A673 (cell line): Measurements from ENCODE around the gene AMACR. TPM values are rescaled to one million over a fixed set of nuclear protein-coding genes. Genes with fewer than 3 reads are reported as not detected.

Source experiments
- BruUV-seq: library from RNA; stranded (reverse); fragments of 400-500 nt; replicated peaks from 2 replicates; lab custom pipeline; 2021; lab: Mats Ljungman, UMichigan
- CTCF ChIA-PET: fragments of 300-600 bp; sonication (Branson Sonifier 250); formaldehyde crosslinking; loops from one replicate; lab custom pipeline; 2022; ENCODE audit warnings: antibody characterized with exemption; lab: Charles Lee
- POLR2A ChIA-PET: fragments of 300-600 bp; sonication (Branson Sonifier 250); formaldehyde crosslinking; loops from one replicate; lab custom pipeline; 2022; ENCODE audit warnings: antibody characterized with exemption; ENCODE audit not compliant: low non-redundant PET; lab: Charles Lee
- DNase-seq: peaks from one replicate; pipeline ENCODE4 v3.0.0-alpha.2; 2015; ENCODE audit warnings: low spot score
- H3K27ac ChIP-seq: fragments of 200-600 bp; sonication (generic); 2 replicates; pipeline ENCODE4 v1.5.1; 2016; ENCODE audit warnings: mixed run types, low read depth, mild to moderate bottlenecking, mixed read lengths, antibody characterized with exemption, low read length; ENCODE audit not compliant: poor library complexity, severe bottlenecking
- H3K27me3 ChIP-seq: fragments of 200-600 bp; sonication (generic); replicated peaks from 2 replicates; pipeline ENCODE4 v1.6.1; 2017; ENCODE audit warnings: mixed run types, low read depth, mild to moderate bottlenecking, mixed read lengths, antibody characterized with exemption, low read length; ENCODE audit not compliant: insufficient read depth, poor library complexity
- H3K36me3 ChIP-seq: fragments of 200-600 bp; sonication (generic); 2 replicates; pipeline ENCODE4 v1.6.1; 2016; ENCODE audit warnings: mixed run types, mild to moderate bottlenecking, mixed read lengths, antibody characterized with exemption, low read length; ENCODE audit not compliant: insufficient read depth, poor library complexity, severe bottlenecking
- H3K4me1 ChIP-seq: fragments of 200-600 bp; sonication (generic); 2 replicates; pipeline ENCODE4 v1.6.1; 2017; ENCODE audit warnings: mixed run types, mild to moderate bottlenecking, mixed read lengths, antibody characterized with exemption, low read length; ENCODE audit not compliant: insufficient read depth, poor library complexity, severe bottlenecking
- H3K4me3 ChIP-seq: fragments of 200-600 bp; sonication (generic); 2 replicates; pipeline ENCODE4 v1.5.1; 2016; ENCODE audit warnings: low read depth, mixed run types, mild to moderate bottlenecking, mixed read lengths, low read length; ENCODE audit not compliant: poor library complexity, severe bottlenecking
- H3K9me3 ChIP-seq: fragments of 200-600 bp; sonication (generic); 2 replicates; pipeline ENCODE4 v1.6.1; 2016; ENCODE audit warnings: mixed run types, low read depth, mild to moderate bottlenecking, mixed read lengths, antibody characterized with exemption, low read length; ENCODE audit not compliant: poor library complexity, severe bottlenecking
- EZH2 ChIP-seq: fragments of 200-600 bp; sonication (generic); IDR thresholded peaks from 2 replicates; pipeline ENCODE4 v1.6.1; 2017; ENCODE audit warnings: borderline replicate concordance, low read depth, mild to moderate bottlenecking, mixed read lengths, antibody characterized with exemption, low read length; ENCODE audit not compliant: poor library complexity, severe bottlenecking
- intact Hi-C: fragments of 100-400 bp; cut with micrococcal nuclease; formaldehyde crosslinking; loops from one replicate; pipeline ENCODE4 v1.10.0; 2022; ENCODE audit not compliant: unreplicated experiment
- total RNA-seq: library from RNA; stranded (reverse); gene quantifications from 2 replicates; pipeline ENCODE4 v1.2.3, GENCODE V29; 2021
- TF ChIP-seq, protein P1 (sequence below): fragments of 300-800, 200-600 bp; sonication (generic); conservative IDR thresholded peaks from 2 replicates; pipeline ENCODE4 v1.5.1; 2017; ENCODE audit warnings: low read depth, mild to moderate bottlenecking, antibody characterized with exemption, low read length, moderate library complexity, mixed read lengths

AMACR gene
- total RNA-seq, 1 experiment from 2014 or later = 13.9 TPM

DNA sequence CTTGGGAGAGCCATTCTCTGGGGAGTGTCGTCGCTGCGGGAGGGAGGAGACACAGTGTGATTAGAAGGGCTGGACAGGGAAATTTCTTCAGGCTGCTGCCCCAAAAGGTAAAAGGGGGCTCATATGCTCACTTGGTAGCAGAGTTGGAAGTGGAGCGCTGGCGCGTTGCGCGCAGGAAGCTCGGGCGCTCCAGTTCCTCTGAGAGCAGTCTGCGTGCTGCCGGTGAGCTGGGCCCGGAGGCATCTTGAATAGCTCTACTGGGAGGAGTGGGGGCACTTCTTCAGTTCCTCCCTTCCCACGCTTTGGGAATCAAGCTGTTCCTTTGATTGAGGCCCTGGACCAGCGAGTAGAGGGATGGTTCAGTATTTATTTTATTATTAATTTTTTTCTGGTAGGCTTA lies 69.0 kb downstream of the AMACR start:
- BruUV-seq = no TSS peak
- Histone ChIP-seq H3K27me3 (peaks cover 81% of the 10 kb centered on the region), H3K4me3 (no peak overlapping the region), H3K27ac (no peak overlapping the region), H3K9me3 (no peaks in the 10 kb centered on the region), H3K4me1 (no peaks in the 10 kb centered on the region), H3K36me3 (no peaks in the 10 kb centered on the region)
- CTCF ChIA-PET = interaction anchor here (0.6 kb wide), 1 partner anchor 354 kb away, joined by 3 read pairs; no protein-coding TSS in a partner anchor
- no peak for TF ChIP-seq EZH2
- TF ChIP-seq, protein P1, sequence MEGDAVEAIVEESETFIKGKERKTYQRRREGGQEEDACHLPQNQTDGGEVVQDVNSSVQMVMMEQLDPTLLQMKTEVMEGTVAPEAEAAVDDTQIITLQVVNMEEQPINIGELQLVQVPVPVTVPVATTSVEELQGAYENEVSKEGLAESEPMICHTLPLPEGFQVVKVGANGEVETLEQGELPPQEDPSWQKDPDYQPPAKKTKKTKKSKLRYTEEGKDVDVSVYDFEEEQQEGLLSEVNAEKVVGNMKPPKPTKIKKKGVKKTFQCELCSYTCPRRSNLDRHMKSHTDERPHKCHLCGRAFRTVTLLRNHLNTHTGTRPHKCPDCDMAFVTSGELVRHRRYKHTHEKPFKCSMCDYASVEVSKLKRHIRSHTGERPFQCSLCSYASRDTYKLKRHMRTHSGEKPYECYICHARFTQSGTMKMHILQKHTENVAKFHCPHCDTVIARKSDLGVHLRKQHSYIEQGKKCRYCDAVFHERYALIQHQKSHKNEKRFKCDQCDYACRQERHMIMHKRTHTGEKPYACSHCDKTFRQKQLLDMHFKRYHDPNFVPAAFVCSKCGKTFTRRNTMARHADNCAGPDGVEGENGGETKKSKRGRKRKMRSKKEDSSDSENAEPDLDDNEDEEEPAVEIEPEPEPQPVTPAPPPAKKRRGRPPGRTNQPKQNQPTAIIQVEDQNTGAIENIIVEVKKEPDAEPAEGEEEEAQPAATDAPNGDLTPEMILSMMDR = no peak
- POLR2A ChIA-PET = no interaction called here
- intact Hi-C loops = no loop called here
- DNase-seq = no peak

DNA sequence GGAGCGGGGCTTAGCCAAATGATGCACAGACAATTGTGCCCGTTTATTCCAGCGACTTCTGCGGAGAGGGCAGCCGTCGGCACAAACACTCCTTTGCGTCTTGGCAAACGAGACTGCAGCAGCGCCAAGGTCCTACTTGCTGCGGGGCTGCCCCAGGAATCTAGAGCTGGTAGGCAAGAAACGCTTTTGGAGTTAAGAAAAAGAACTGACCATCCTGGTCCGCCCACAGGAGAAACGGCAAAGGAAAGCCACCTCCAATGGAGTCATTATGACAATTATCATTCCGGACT lies 69.4 kb downstream of the AMACR start:
- no peak for TF ChIP-seq EZH2
- TF ChIP-seq, protein P1 = no peak
- POLR2A ChIA-PET = no interaction called here
- no TSS peak for BruUV-seq
- intact Hi-C loops = no loop called here
- no peak overlapping the region for H3K27ac ChIP-seq
- no peak for DNase-seq
- peaks cover 80% of the 10 kb centered on the region for H3K27me3 ChIP-seq
- no peaks in the 10 kb centered on the region for H3K36me3 ChIP-seq
- no peaks in the 10 kb centered on the region for H3K4me1 ChIP-seq
- no peaks in the 10 kb centered on the region for H3K9me3 ChIP-seq
- CTCF ChIA-PET = no interaction called here
- H3K4me3 ChIP-seq = no peak overlapping the region

DNA sequence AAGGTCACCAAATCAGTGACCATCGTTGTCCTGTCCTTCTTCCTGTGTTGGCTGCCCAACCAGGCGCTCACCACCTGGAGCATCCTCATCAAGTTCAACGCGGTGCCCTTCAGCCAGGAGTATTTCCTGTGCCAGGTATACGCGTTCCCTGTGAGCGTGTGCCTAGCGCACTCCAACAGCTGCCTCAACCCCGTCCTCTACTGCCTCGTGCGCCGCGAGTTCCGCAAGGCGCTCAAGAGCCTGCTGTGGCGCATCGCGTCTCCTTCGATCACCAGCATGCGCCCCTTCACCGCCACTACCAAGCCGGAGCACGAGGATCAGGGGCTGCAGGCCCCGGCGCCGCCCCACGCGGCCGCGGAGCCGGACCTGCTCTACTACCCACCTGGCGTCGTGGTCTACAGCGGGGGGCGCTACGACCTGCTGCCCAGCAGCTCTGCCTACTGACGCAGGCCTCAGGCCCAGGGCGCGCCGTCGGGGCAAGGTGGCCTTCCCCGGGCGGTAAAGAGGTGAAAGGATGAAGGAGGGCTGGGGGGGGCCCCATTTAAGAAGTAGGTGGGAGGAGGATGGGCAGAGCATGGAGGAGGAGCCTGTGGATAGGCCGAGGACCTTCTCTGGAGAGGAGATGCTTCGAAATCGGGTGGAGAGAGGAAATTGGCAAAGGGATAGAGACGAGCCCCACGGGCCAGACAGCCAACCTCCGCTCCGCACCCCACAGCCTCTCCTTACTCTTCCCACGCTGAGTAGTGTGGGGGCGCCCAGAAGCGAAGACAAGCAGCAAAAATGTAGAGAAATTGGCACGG lies 69.9 kb downstream of the AMACR start:
- peaks cover 77% of the 10 kb centered on the region for H3K27me3 ChIP-seq
- intact Hi-C loops = no loop called here
- CTCF ChIA-PET = no interaction called here

More for the DNA sequence above, 69.9 kb downstream of the AMACR start:
- Histone ChIP-seq H3K4me3 (no peak overlapping the region), H3K4me1 (no peaks in the 10 kb centered on the region), H3K36me3 (no peaks in the 10 kb centered on the region), H3K9me3 (no peaks in the 10 kb centered on the region), H3K27ac (no peak overlapping the region)
- BruUV-seq = no TSS peak
- POLR2A ChIA-PET = no interaction called here
- DNase-seq = no peak
- TF ChIP-seq EZH2 = no peak
- TF ChIP-seq, protein P1 = no peak
